GM03348 (cell line): ENCODE measurements around the gene STT3B.
A peak's percentile ranks its signal among the peaks of the same experiment; 100 is the strongest.

Experiments
- DNase-seq: peaks from one replicate; pipeline ENCODE4 v3.0.0; 2012; ENCODE audit warnings: low spot score

Gene STT3B

GRCh38 chr3:31521468-31521867 is 11.3 kb upstream of the STT3B start:
- DNase-seq = no peak

DNA sequence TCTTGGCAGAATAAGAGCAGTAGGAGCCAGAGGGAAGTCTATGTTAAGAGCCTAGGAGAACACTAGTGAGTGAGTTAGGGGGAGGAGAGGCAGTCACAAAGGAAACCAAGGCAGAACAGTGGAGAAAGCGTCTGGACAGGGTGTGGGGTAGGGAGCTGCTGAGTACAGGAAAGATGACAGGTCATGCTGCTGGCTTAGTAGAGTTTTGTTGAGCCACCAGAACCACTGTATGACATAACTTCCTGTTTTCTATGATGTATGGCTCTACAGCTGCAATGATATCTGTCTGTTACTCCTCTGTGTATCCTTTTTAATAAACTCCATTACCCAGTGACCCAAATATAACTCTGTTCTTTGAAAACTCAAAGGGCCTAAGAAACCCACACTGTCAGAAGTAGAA is 10.6 kb upstream of the STT3B start:
- no peak for DNase-seq

DNA sequence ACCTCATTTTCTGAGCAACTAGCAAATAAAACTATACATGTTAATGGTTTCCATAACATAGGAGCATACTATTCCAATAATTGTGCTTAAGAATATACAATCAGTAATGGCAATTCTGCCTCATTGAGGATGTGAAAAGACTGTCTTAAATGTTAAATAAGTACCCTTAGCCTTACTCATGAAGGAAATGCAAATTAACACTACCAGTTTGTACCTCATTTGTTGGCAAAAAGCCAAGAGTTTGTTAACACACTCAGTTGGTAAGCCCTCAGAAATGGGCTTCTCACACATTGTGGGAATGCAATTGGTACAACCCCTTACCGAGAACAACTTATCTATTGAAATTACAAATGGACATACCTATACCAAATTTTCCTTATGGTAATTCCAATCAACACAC is 9.2 kb upstream of the STT3B start:
- DNase-seq = no peak

- no peak for DNase-seq
These were observed 7.2 kb upstream of the STT3B start for GRCh38 chr3:31525532-31525931.

- DNase-seq = no peak
These were observed 3.3 kb upstream of the STT3B start for GRCh38 chr3:31529421-31529820.

DNA sequence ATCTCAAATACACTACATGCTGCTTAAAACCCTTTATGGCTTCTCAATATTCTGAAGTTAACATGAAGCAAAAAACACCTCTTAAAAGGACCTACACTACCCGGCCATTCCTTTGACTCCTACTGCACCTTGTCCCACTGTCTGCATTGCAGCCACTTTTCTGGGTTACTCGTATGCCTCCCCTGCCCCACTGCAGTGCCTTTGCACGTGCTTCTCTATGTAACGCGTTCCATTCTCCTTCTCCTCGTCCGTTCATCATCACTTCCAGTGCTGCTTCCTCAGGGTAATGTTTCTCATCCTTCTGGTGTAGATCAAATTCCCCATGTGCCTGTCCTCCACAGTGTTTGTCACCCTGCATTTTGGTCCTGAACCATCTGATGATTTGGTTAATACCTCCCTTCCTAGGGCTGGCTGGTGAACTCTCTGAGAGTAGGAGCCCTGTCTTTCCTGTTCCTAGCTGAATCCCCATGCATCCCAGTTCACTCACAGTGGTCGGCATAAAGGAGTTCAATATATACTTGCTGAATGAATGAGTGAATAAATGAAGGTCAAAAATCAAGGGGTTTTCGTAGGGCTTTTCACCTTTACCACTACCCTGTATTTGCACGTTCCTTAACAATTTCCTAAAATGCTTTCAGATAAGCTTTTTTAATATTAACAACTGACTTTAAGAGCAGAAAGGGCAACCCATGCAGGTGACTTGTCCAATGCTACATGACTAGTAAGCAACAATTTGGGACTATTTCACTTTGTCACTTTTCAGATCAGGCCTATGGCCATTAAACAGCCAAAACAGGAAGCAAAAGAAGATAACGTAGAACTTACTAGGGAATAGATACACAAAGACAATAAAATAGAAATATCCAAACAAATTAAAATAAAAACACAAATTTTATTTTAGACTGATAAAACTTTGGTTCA is 2.4 kb upstream of the STT3B start:
- DNase-seq = no peak

GRCh38 chr3:31530960-31531335 is 1.8 kb upstream of the STT3B start:
- DNase-seq = no peak

GRCh38 chr3:31531452-31531991 is 1.2 kb upstream of the STT3B start:
- DNase-seq = no peak

DNA sequence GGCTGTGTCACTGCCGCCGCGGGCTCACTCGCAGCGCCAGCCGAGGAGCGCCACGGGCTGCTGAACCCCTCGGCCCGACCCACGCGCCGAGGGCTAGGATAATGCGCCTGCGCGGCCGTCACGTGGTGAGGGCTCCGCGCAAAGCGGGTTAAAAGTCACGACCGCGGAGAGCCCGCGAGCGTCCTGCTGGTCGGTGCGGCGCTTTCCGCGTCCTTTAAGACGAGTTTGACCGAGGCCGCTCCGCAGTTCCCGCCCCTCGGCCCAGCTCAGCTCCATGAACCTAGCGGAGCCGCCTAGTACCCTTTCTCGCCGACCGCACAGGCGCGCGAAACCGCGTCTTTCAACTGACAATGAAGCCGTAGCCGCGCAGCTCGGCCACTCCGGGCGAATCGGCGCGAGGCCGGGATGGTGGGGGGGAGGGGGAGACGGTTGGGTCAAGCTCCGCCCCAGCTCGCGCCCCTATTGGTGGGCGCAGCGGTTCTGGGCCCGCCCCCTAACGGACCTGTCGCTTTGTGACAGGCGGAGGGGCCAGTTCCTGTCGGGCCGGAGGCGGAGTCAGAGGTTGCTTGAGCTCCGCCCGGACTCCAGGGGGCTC is 636 bp upstream of the STT3B start:
- peak; percentile 99 for DNase-seq

GRCh38 chr3:31533169-31534064 is 692 bp downstream of the STT3B start:
- peak; percentile 63 for DNase-seq

- DNase-seq = peak; percentile 15
These were observed 1.3 kb downstream of the STT3B start for GRCh38 chr3:31534065-31534425.

DNA sequence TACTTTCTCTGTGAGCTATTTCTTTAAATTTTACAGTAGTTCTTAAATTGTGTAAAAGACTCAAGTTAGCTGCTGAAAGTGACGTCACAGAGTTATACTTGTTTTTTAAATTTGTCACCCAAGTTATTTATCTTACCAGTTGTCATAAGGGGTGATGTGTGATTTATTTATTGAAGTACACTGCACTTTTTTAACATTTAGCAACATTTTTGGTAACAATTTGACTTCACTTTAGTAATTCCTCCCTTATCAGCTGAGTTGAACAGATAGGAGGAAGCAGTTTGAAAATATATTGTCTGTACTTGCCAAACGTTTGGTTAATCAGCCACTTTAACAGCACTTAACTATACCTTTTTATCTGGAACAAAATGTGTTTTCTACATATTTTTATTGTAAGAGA is 3.8 kb downstream of the STT3B start:
- no peak for DNase-seq

DNA sequence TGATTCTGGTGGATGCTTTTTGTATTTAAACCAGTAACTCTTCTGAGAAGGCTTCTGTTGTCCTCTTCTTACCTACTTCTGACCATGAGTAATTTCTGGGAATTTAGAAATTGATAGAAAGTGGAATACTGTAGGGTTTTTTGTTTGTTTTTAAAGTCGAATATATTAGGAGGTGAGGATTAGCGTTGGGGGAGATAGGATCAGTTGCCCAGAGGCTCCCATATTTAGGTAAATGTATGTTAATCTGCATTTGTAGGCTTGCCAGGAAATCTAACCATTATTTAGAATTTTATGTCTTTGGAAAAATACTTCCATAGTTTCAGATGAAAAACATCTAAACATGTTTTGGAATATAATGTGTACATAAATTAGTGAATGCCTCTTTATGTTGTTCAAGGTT is 6.1 kb downstream of the STT3B start:
- DNase-seq = no peak

GRCh38 chr3:31539275-31539674 is 6.5 kb downstream of the STT3B start:
- no peak for DNase-seq

GRCh38 chr3:31541089-31541488 is 8.4 kb downstream of the STT3B start:
- no peak for DNase-seq

DNA sequence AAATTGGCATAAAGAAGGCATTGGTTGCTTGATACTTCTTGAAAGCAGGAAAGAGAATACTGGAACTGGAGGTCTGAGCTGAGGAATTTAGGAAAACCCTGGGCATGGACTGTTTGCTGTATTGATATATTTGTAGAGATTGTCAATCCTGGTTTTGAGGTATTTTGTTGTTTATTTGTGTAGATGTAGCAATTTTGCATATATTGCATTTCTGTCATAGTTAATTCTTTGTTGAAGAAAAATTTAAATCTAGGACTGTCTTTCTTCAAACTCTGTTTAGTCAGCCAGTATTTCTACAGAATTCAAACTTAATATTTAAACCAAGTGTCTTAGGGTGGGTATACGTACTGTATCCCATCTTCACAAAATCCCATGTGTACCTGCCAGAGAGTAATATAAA is 9.5 kb downstream of the STT3B start:
- no peak for DNase-seq

- peak; percentile 16 for DNase-seq
These were observed 10.7 kb downstream of the STT3B start for GRCh38 chr3:31543375-31543774.

GRCh38 chr3:31544634-31545033 is 11.9 kb downstream of the STT3B start:
- no peak for DNase-seq

DNA sequence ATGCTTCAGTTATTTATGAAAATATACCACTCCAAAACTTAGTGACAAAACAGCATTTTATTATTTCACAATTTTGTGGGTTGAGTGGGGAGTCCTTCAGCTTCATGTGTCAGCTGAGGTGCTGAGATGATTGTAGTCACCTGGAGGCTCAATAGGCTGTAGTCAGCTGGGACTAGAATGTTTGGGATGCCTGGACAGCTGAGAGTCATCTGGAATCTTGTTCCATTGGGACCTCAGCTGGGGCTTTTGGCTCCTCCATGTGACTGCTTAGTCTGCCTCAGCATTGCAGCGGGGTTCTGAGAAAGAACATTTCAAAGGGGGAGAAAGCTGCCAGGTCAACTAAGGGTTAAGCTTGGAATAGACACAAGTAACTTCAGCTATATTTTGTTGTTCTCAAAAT is 13.4 kb downstream of the STT3B start:
- no peak for DNase-seq

GRCh38 chr3:31546725-31547124 is 14.0 kb downstream of the STT3B start:
- DNase-seq = no peak

GRCh38 chr3:31550452-31551251 is 17.9 kb downstream of the STT3B start:
- peak; percentile 43 for DNase-seq

GRCh38 chr3:31551646-31552045 is 18.9 kb downstream of the STT3B start:
- no peak for DNase-seq
